ENCODE measurements around the gene TSHZ3. TPM values are rescaled to one million over a fixed set of nuclear protein-coding genes. Genes with fewer than 3 reads are reported as not detected.

TSHZ3 gene
- total RNA-seq, 1 experiment from 2014 or later = 0.05 TPM

DNA sequence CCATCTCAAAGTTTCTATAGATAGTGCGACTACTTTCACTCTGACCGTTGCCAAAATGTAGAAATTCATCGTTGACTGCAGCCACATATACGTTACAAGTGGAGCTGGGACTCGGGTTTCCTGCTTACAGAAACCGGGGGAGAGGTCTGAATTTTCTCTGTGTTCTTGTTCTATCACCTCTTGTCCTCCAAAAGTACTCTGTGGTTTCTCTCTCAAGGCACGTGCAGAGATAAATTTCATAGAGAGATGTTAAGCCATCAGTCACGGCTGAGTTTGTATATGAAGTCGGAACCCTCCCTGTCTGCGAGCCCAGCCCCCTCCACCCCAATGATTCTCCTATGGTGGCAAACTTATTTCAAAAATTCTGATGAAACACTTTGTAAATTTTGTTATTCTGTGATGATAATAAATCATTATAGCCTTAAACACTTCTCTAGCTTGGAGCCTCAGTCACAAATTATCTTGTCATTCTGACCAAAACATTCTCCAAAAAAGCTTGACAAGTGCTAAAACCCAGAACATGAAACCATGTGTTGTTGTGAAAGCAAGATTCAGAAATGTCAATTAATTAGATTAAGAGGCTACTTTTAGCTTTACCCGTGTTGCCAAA is 87.5 kb downstream of the TSHZ3 start:
- RAD21 ChIA-PET (ENCODE audit: low non-redundant PET in 1 of 2, low total read pairs in 2 of 2, uncharacterized antibody in 2 of 2, unreplicated experiment in 2 of 2) = no interaction called here
- H3K36me3 ChIP-seq (ENCODE audit: control insufficient read depth in 1 of 2, insufficient read depth in 2 of 2, low read length in 2 of 2) = no peaks in the 10 kb centered on the region
- TF ChIP-seq POLR2A (IDR thresholded peaks at IDR 0.05; ENCODE audit: borderline replicate concordance, extremely low read depth, insufficient read depth, insufficient read length) (no peak), ATF3 (IDR thresholded peaks at IDR 0.05) (no peak), EGR1 (IDR thresholded peaks at IDR 0.05; ENCODE audit: low read depth) (no peak), RAD21 (IDR thresholded peaks at IDR 0.05; ENCODE audit: low read depth) (no peak), EZH2 (IDR thresholded peaks at IDR 0.05) (no peak), REST (IDR thresholded peaks at IDR 0.05; ENCODE audit: low read depth) (no peak)
- intact Hi-C loops (cut with micrococcal nuclease) = no loop called here
- H3K4me2 ChIP-seq (ENCODE audit: low read length) = no peak overlapping the region
- H3K9me2 ChIP-seq (ENCODE audit: insufficient read depth) = no peaks in the 10 kb centered on the region
- DNase-seq (ENCODE audit: low read depth, low spot score) (no peak), ATAC-seq (no peak)
- H4K20me1 ChIP-seq (ENCODE audit: insufficient read depth) = no peaks in the 10 kb centered on the region
- CTCF ChIA-PET = no interaction called here
- POLR2A ChIA-PET = no interaction called here
- H3K79me2 ChIP-seq (ENCODE audit: insufficient read depth, low read length) = no peaks in the 10 kb centered on the region
- H3K9me3 ChIP-seq (ENCODE audit: control insufficient read depth in 1 of 2, insufficient read depth in 1 of 2, low read depth in 1 of 2, low read length in 2 of 2) = peaks cover 13 to 27% of the 10 kb centered on the region in 2 experiments; a peak in 2 of 4 replicates
- no TSS peak for BruUV-seq (replicated peaks)
- H3K4me1 ChIP-seq (ENCODE audit: control insufficient read depth in 1 of 2, insufficient read depth in 2 of 2, low read length in 2 of 2) = no peaks in the 10 kb centered on the region
- no peaks in the 10 kb centered on the region for H3K27me3 ChIP-seq (ENCODE audit: insufficient read depth, low read length)
- no peak overlapping the region for H3K4me3 ChIP-seq (replicated peaks in 1 of 2; ENCODE audit: low read depth in 1 of 2, low read length in 2 of 2)
- no peak overlapping the region for H3K9ac ChIP-seq (ENCODE audit: low read length)
- H2AFZ ChIP-seq (ENCODE audit: low read depth, low read length, poor library complexity, severe bottlenecking) = no peak overlapping the region
- no peak overlapping the region for H3K27ac ChIP-seq (ENCODE audit: low read depth, low read length)

Data from HCT116 (cell line).